Kidney epithelial cell (primary cell): ENCODE results near the gene MCU. TPM values are rescaled to one million over a fixed set of nuclear protein-coding genes. Genes with fewer than 3 reads are reported as not detected.

Experiments used
- DNase-seq: peaks from one replicate; pipeline ENCODE4 v3.0.0-alpha.2; 2010; ENCODE audit warnings: low read depth
- H3K27me3 ChIP-seq: 2 replicates; pipeline ENCODE4 v1.6.0; 2011; ENCODE audit warnings: low read length; ENCODE audit not compliant: control insufficient read depth, insufficient read depth
- H3K36me3 ChIP-seq: 2 replicates; pipeline ENCODE4 v1.5.1; 2011; ENCODE audit warnings: low read length; ENCODE audit not compliant: control insufficient read depth, insufficient read depth
- H3K4me3 ChIP-seq: 2 replicates; pipeline ENCODE4 v1.5.1; 2011; ENCODE audit warnings: low read depth, mild to moderate bottlenecking, control low read depth, low read length
- total RNA-seq: library from RNA; depleted of rRNA; stranded (reverse); fragments of >200 nt; gene quantifications from 2 replicates; pipeline ENCODE4 v1.2.3, GENCODE V29; 2015
- TF ChIP-seq, protein P1 (sequence below): IDR thresholded peaks from 2 replicates; pipeline ENCODE4 v1.5.1; 2011; ENCODE audit warnings: mild to moderate bottlenecking, moderate library complexity, low read length, control low read depth, inconsistent platforms; ENCODE audit not compliant: insufficient read depth, poor library complexity, severe bottlenecking

The MCU gene
- total RNA-seq, 1 donor from 2014 or later = 15.4 TPM

DNA sequence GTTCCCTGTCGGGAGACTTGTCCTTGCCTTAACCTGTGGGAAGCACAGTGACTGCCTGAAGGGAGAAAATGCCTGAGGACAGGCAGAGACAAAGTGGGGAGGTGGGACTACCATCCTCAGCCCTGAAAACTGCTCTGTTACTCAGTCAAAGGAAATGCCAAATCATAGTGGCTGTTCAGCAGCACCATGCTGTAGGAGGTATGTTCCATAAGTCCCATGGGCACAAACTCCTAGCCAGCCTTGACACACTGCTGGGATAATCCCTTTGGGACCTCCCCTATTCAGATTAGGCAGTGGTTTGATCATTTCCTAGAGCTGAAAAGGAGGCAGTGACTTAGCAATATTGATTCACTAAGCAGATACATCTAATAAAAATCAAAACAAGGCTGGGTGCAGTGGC lies 80.1 kb downstream of the MCU start:
- H3K36me3 ChIP-seq = peaks cover 1% of the 10 kb centered on the region
- H3K27me3 ChIP-seq = no peaks in the 10 kb centered on the region
- no peak for DNase-seq
- H3K4me3 ChIP-seq = no peak overlapping the region
- TF ChIP-seq, protein P1, sequence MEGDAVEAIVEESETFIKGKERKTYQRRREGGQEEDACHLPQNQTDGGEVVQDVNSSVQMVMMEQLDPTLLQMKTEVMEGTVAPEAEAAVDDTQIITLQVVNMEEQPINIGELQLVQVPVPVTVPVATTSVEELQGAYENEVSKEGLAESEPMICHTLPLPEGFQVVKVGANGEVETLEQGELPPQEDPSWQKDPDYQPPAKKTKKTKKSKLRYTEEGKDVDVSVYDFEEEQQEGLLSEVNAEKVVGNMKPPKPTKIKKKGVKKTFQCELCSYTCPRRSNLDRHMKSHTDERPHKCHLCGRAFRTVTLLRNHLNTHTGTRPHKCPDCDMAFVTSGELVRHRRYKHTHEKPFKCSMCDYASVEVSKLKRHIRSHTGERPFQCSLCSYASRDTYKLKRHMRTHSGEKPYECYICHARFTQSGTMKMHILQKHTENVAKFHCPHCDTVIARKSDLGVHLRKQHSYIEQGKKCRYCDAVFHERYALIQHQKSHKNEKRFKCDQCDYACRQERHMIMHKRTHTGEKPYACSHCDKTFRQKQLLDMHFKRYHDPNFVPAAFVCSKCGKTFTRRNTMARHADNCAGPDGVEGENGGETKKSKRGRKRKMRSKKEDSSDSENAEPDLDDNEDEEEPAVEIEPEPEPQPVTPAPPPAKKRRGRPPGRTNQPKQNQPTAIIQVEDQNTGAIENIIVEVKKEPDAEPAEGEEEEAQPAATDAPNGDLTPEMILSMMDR = no peak

DNA sequence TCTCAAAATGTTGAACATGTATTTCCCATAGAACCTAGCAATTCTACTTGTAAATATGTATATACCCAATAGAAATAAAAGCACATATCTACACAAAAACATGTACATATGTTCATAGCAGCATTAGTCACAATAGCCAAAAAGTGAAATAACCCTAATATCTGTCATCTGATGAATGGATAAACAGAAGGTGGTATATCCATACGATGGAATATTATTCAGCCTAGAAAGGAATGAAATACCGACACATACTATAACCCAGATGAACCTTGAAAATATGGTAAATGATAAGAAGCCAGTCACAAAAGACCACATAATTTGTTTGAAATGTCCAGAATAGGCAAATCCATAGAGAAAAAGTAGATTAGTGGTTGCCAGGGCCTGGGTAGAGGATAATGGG lies 87.9 kb downstream of the MCU start:
- Histone ChIP-seq H3K4me3 (no peak overlapping the region), H3K27me3 (no peaks in the 10 kb centered on the region), H3K36me3 (no peaks in the 10 kb centered on the region)
- TF ChIP-seq, protein P1 = no peak
- no peak for DNase-seq

DNA sequence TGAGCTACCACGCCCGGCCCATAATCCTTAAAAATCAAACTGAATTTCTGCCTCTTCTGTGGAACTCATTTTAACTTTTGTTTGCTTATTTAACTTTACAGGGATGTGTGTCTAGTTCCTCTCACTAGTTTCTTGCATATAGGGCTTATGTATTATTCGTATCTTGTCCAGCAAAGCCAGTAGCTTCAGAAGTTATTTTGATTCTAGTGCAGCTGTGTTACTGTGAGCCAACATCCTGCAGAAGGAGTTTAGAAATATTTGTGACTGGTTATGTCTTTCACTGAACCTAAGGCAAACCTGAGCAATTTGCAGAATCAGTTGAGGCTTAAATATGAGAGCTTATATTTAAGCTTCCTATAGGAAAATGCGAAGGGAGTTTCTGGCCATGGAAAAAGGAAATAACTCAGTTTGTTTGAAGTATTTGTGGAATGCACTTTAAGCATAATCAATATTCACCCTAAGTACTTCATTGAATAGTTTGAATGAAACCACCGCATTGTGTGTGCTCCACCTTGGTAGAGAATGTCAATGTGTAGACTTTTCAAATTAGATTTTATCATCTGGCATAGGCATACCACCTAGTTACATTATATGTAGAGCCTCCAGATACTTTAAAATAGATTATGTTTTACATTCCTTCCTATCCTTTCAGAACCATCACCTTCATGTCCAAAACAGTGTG lies 90.8 kb downstream of the MCU start:
- Histone ChIP-seq H3K4me3 (no peak overlapping the region), H3K36me3 (no peaks in the 10 kb centered on the region), H3K27me3 (no peaks in the 10 kb centered on the region)
- no peak for DNase-seq
- TF ChIP-seq, protein P1 = no peak

DNA sequence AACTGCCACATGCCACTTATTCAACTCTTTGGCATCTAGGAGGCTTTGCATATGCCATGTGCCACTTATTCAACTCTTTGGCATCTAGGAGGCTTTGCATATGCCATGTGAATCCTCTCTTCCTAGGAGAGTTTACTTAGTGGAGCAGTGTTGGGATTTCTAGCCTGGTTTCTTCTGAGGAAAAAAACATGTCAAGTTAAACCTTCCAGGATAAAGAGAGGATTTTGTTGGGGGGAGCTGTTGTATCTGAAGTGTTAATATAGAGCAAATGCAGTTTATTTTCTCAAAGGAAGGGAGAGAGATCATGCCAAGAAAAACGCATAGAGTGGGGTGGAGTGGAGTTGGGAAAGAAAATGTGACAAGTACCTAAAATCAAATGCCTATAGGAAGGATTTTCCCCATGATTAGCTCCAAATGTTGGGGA lies 91.5 kb downstream of the MCU start:
- Histone ChIP-seq H3K27me3 (no peaks in the 10 kb centered on the region), H3K4me3 (no peak overlapping the region), H3K36me3 (no peaks in the 10 kb centered on the region)
- TF ChIP-seq, protein P1 = no peak
- no peak for DNase-seq

DNA sequence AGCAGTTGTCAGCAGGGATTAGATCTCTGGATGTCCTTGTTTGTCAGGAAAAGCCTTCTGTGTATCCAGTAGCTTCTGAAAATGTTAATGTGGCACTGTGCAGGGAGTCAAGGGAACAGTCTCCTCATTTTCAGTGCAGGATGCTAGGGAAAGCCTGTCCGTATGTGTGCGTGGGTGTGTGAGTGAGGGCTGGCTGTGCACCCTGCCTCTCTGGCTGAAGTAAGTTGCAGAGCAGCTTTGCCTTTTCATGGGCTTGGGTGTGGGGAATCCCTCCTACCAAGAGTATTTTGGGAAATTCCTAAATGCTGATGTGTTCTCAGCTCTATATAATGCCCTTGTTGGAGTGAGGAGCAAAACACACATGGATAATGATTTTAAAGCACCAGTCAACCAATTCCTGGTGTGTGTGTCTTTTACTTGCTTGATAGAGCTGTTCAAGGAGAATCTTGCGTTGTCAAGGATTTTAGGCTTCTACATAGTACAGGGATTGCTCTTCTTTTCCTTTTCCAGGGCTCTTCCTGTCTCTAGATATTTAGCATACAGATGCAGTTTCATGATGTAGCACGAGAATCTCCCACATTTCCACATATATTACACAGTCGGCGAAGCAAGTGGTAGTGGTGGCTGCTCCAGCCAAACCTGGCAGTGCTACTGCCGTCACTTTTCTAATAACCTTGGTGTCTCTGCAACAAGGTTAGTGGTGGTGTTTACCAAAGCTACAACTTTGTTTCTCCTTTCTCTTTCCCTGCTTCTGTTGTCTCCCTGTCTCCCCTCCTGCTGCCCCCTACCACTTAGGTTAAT lies 92.8 kb downstream of the MCU start:
- DNase-seq = peak; percentile 51
- H3K4me3 ChIP-seq = no peak overlapping the region
- TF ChIP-seq, protein P1 = no peak
- H3K27me3 ChIP-seq = no peaks in the 10 kb centered on the region
- no peaks in the 10 kb centered on the region for H3K36me3 ChIP-seq
